CD14-positive monocyte (primary cell): ENCODE measurements around the gene CSPG4. TPM values are rescaled to one million over a fixed set of nuclear protein-coding genes. Genes with fewer than 3 reads are reported as not detected.

Experiments
- DNase-seq, 3 donors: peaks; one replicate each; pipeline ENCODE4 v3.0.0-alpha.2; 2011 to 2022
- H2AFZ ChIP-seq: 2 replicates; pipeline ENCODE4 v1.6.0; 2012; ENCODE audit warnings: mild to moderate bottlenecking, low read depth, low read length, inconsistent platforms; ENCODE audit not compliant: insufficient read depth, poor library complexity, severe bottlenecking
- H3K27ac ChIP-seq, 2 donors: 1 replicate in 1 of 2; 2 replicates in 1 of 2; pipeline ENCODE4 v1.5.1; 2012 to 2013; ENCODE audit warnings: low read length in 2 of 2, control low read depth in 1 of 2, inconsistent platforms in 1 of 2, low read depth in 1 of 2, mild to moderate bottlenecking in 1 of 2
- H3K27me3 ChIP-seq, 2 donors: one replicate each; pipeline versions ENCODE4 v1.6.0 to v1.6.1; 2011 to 2013; ENCODE audit warnings: low read length in 2 of 2; ENCODE audit not compliant: control insufficient read depth in 2 of 2, insufficient read depth in 2 of 2
- H3K36me3 ChIP-seq, 2 donors: replicated peaks in 1 of 2; 1 replicate in 1 of 2; 2 replicates in 1 of 2; pipeline versions ENCODE4 v1.5.1 to v1.6.1; 2012 to 2013; ENCODE audit warnings: low read length in 2 of 2, control low read depth in 1 of 2, inconsistent platforms in 1 of 2, mild to moderate bottlenecking in 1 of 2; ENCODE audit not compliant: insufficient read depth in 2 of 2, control insufficient read depth in 1 of 2
- H3K4me1 ChIP-seq, 2 donors: 1 replicate in 1 of 2; 2 replicates in 1 of 2; pipeline versions ENCODE4 v1.5.1 to v1.6.1; 2012 to 2013; ENCODE audit warnings: low read length in 2 of 2, control low read depth in 1 of 2, inconsistent platforms in 1 of 2, mild to moderate bottlenecking in 1 of 2, moderate library complexity in 1 of 2; ENCODE audit not compliant: insufficient read depth in 2 of 2, control insufficient read depth in 1 of 2
- H3K4me2 ChIP-seq: replicated peaks from 2 replicates; pipeline ENCODE3; 2012; ENCODE audit warnings: low read length, moderate library complexity, mild to moderate bottlenecking; ENCODE audit not compliant: poor library complexity, severe bottlenecking; ENCODE audit errors: extremely low read depth
- H3K4me3 ChIP-seq, 3 experiments: fragments of 200-600 bp in 1 of 3; sonication (generic) in 1 of 3; replicated peaks in 1 of 3; 1 replicate in 2 of 3; 2 replicates in 1 of 3; pipeline ENCODE4 v1.5.1; 2011 to 2013; ENCODE audit warnings: low read length in 3 of 3, mild to moderate bottlenecking in 3 of 3, control low read depth in 2 of 3, low read depth in 2 of 3, inconsistent platforms in 1 of 3, moderate library complexity in 1 of 3
- H3K79me2 ChIP-seq: 2 replicates; pipeline ENCODE4 v1.6.0; 2012; ENCODE audit warnings: mild to moderate bottlenecking, control low read depth, inconsistent platforms, low read length, moderate library complexity; ENCODE audit not compliant: insufficient read depth
- H3K9ac ChIP-seq: 2 replicates; pipeline ENCODE4 v1.6.0; 2017; ENCODE audit warnings: low read length, mild to moderate bottlenecking; ENCODE audit not compliant: insufficient read depth, poor library complexity, severe bottlenecking
- H3K9me3 ChIP-seq, 2 donors: replicated peaks in 1 of 2; 1 replicate in 1 of 2; 2 replicates in 1 of 2; pipeline versions ENCODE4 v1.5.1 to v1.6.1; 2012 to 2013; ENCODE audit warnings: low read length in 2 of 2, control low read depth in 1 of 2; ENCODE audit not compliant: control insufficient read depth in 1 of 2, insufficient read depth in 1 of 2
- H4K20me1 ChIP-seq: 2 replicates; pipeline ENCODE4 v1.6.0; 2012; ENCODE audit warnings: mild to moderate bottlenecking, low read length, control low read depth, moderate library complexity; ENCODE audit not compliant: insufficient read depth
- H3K27ac Mint-ChIP-seq, 7 donors: one replicate each; pipeline ENCODE4 v1.8.0; 2020; ENCODE audit warnings: mild to moderate bottlenecking in 7 of 7, mixed read lengths in 7 of 7, moderate library complexity in 6 of 7, inconsistent platforms in 2 of 7
- H3K27me3 Mint-ChIP-seq, 3 donors: one replicate each; pipeline ENCODE4 v1.8.0; 2021 to 2022; ENCODE audit warnings: low read depth in 3 of 3, mild to moderate bottlenecking in 3 of 3, mixed read lengths in 3 of 3, moderate library complexity in 3 of 3, inconsistent platforms in 1 of 3
- H3K36me3 Mint-ChIP-seq, 2 donors: one replicate each; pipeline ENCODE4 v1.8.0; 2020; ENCODE audit warnings: mixed read lengths in 2 of 2, inconsistent platforms in 1 of 2, mild to moderate bottlenecking in 1 of 2
- H3K4me1 Mint-ChIP-seq: one replicate; pipeline ENCODE4 v1.8.0; 2020; ENCODE audit warnings: mild to moderate bottlenecking, mixed read lengths
- H3K4me3 Mint-ChIP-seq, 2 donors: one replicate each; pipeline ENCODE4 v1.8.0; 2020; ENCODE audit warnings: mild to moderate bottlenecking in 2 of 2, mixed read lengths in 2 of 2, moderate library complexity in 1 of 2
- H3K9me3 Mint-ChIP-seq, 7 donors: one replicate each; pipeline ENCODE4 v1.8.0; 2020 to 2022; ENCODE audit warnings: mixed read lengths in 7 of 7, mild to moderate bottlenecking in 6 of 7, moderate library complexity in 6 of 7, inconsistent platforms in 2 of 7
- WGBS: methylation state at CpG from one replicate; pipeline ENCODE4 v1.1.5; 2013; ENCODE audit warnings: missing lambda C conversion rate; ENCODE audit not compliant: insufficient coverage; 5-methylcytosine and 5-hydroxymethylcytosine counted together
- intact Hi-C, 2 donors: fragments of 100-400 bp; cut with micrococcal nuclease; formaldehyde crosslinking; loops; one replicate each; pipeline versions ENCODE4 v1.15.0 to v1.15.1; 2023
- polyA plus RNA-seq, 3 donors: library from polyadenylated mRNA; depleted of rRNA in 1 of 3; unstranded in 2 of 3; stranded (reverse) in 1 of 3; fragments of 300-500 nt in 2 of 3; fragments of >200 nt in 1 of 3; fragmentation: Illumina TruSeq in 2 of 3; gene quantifications; 1 replicate in 2 of 3; 2 replicates in 1 of 3; pipeline ENCODE4 v1.2.3, GENCODE V29; 2012 to 2021
- TF ChIP-seq, protein P1 (sequence below): fragments of 200-600 bp; IDR thresholded peaks from one replicate; pipeline ENCODE4 v1.8.0; 2022; ENCODE audit warnings: antibody characterized with exemption, mild to moderate bottlenecking

CSPG4 gene
- polyA plus RNA-seq, 3 donors = not detected

GRCh38 chr15:75732809-75733451 lies 20.3 kb upstream of the CSPG4 start:
- Histone ChIP-seq H3K9ac (no peak overlapping the region), H4K20me1 (no peaks in the 10 kb centered on the region), H3K27me3 (peaks cover 0 to 7% of the 10 kb centered on the region in 2 donors), H3K4me1 (peaks cover 44 to 48% of the 10 kb centered on the region in 2 donors), H3K27ac (no peak overlapping the region), H3K79me2 (no peaks in the 10 kb centered on the region), H3K4me2 (peak overlapping the region; percentile 50), H2AFZ (peak overlapping the region; percentile 43), H3K36me3 (no peaks in the 10 kb centered on the region), H3K4me3 (no peak overlapping the region), H3K9me3 (no peaks in the 10 kb centered on the region)
- TF ChIP-seq, protein P1, sequence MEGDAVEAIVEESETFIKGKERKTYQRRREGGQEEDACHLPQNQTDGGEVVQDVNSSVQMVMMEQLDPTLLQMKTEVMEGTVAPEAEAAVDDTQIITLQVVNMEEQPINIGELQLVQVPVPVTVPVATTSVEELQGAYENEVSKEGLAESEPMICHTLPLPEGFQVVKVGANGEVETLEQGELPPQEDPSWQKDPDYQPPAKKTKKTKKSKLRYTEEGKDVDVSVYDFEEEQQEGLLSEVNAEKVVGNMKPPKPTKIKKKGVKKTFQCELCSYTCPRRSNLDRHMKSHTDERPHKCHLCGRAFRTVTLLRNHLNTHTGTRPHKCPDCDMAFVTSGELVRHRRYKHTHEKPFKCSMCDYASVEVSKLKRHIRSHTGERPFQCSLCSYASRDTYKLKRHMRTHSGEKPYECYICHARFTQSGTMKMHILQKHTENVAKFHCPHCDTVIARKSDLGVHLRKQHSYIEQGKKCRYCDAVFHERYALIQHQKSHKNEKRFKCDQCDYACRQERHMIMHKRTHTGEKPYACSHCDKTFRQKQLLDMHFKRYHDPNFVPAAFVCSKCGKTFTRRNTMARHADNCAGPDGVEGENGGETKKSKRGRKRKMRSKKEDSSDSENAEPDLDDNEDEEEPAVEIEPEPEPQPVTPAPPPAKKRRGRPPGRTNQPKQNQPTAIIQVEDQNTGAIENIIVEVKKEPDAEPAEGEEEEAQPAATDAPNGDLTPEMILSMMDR = peak; percentile 91
- H3K27ac Mint-ChIP-seq = no peak overlapping the region
- peak overlapping the region; percentile 44 to 92 for H3K4me3 Mint-ChIP-seq
- DNase-seq = peak; percentile 43 to 61 (median 60)
- intact Hi-C loops = loop anchor here in 1 of 2 donors (5.0 kb wide), 1 partner anchor 46 kb away; no protein-coding TSS in a partner anchor
- H3K4me1 Mint-ChIP-seq = peaks cover 53% of the 10 kb centered on the region
- 18% methylated on average over 10 of the region's 12 CpGs for WGBS
- no peaks in the 10 kb centered on the region for H3K36me3 Mint-ChIP-seq
- peaks cover 15 to 31% (median 18%) of the 10 kb centered on the region in 3 donors for H3K27me3 Mint-ChIP-seq
- H3K9me3 Mint-ChIP-seq = no peaks in the 10 kb centered on the region

DNA sequence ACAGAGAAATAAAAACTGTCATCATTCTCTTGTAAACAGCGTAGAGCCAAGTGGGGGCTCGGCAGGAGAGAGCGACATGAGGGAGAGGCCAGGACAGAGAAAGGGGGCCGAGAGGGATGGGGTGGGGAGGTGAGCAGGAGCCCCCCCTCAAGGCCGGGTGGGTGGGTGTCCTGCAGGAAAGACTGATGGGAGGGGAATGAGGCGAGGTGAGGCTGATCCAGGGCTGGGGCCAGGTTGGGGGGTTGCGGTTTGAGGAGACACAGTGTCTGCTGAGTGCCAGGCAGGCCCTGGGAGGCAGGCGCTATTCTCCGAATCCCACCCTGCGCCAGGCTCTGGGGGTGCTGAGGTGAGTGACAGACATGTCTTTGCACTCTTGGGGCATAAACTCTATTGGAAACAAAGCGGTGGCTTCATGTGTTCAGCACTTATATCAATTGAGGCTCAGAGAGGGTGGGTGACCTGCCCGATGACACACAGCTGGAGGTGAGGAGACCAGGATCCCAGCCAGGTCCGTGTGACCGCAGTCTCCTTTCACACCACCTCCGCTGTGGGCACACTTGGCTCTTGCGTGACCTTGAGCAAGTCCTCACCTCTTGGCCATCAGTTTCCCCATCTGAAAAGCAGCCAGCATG lies 19.6 kb upstream of the CSPG4 start:
- Histone ChIP-seq H3K4me2 (peak overlapping the region; percentile 59), H3K79me2 (no peaks in the 10 kb centered on the region), H3K4me3 (peak overlapping the region in 1 of 3 experiments; percentile 37), H3K36me3 (no peaks in the 10 kb centered on the region), H4K20me1 (no peaks in the 10 kb centered on the region), H3K9me3 (no peaks in the 10 kb centered on the region), H3K4me1 (peaks cover 40 to 45% of the 10 kb centered on the region in 2 donors), H3K9ac (no peak overlapping the region), H2AFZ (peak overlapping the region; percentile 43), H3K27me3 (peaks cover 0 to 7% of the 10 kb centered on the region in 2 donors), H3K27ac (no peak overlapping the region)
- TF ChIP-seq, protein P1 = no peak
- DNase-seq = no peak
- H3K4me1 Mint-ChIP-seq = peaks cover 49% of the 10 kb centered on the region
- WGBS = 35% methylated on average over 12 of the region's 16 CpGs
- intact Hi-C loops = loop anchor here in 1 of 2 donors (5.0 kb wide), 1 partner anchor 45 kb away; no protein-coding TSS in a partner anchor
- no peaks in the 10 kb centered on the region for H3K36me3 Mint-ChIP-seq
- peaks cover 16 to 34% (median 16%) of the 10 kb centered on the region in 3 donors for H3K27me3 Mint-ChIP-seq
- peaks cover 0 to 3% (median 0%) of the 10 kb centered on the region in 7 donors for H3K9me3 Mint-ChIP-seq
- peak overlapping the region in 5 of 7 donors; percentile 0 to 59 (median 37) for H3K27ac Mint-ChIP-seq
- H3K4me3 Mint-ChIP-seq = peak overlapping the region; percentile 77 to 92
